Brain microvascular endothelial cell (primary cell): ENCODE results near the gene GALNT9.

ENCODE experiments used
- DNase-seq: peaks from one replicate; pipeline ENCODE4 v3.0.0-alpha.2; 2020
- H3K27ac ChIP-seq: fragments of 250-450 bp; sonication (Bioruptor Pico); 2 replicates; pipeline ENCODE4 v1.5.1; 2020; ENCODE audit warnings: mild to moderate bottlenecking, moderate library complexity
- H3K27me3 ChIP-seq: fragments of 250-450 bp; sonication (Bioruptor Pico); replicated peaks from 2 replicates; pipeline ENCODE4 v1.5.1; 2020; ENCODE audit warnings: mild to moderate bottlenecking
- H3K36me3 ChIP-seq: fragments of 250-450 bp; sonication (Bioruptor Pico); replicated peaks from 2 replicates; pipeline ENCODE4 v1.5.1; 2020; ENCODE audit warnings: mild to moderate bottlenecking
- H3K4me3 ChIP-seq: 2 replicates; pipeline ENCODE4 v1.5.1; 2011; ENCODE audit warnings: low read depth, mild to moderate bottlenecking, control low read depth, low read length, moderate library complexity
- in situ Hi-C: cut with HindIII; loops from 2 replicates; pipeline ENCODE4 v1.10.0; 2017; ENCODE audit warnings: low sequenced_read_pairs, low pct_ligation_motif_present
- TF ChIP-seq, protein P1 (sequence below): IDR thresholded peaks from 2 replicates; pipeline ENCODE4 v1.5.1; 2011; ENCODE audit warnings: low read depth, mild to moderate bottlenecking, moderate library complexity, low read length, control low read depth, inconsistent platforms; ENCODE audit errors: missing control alignments

The GALNT9 gene

DNA sequence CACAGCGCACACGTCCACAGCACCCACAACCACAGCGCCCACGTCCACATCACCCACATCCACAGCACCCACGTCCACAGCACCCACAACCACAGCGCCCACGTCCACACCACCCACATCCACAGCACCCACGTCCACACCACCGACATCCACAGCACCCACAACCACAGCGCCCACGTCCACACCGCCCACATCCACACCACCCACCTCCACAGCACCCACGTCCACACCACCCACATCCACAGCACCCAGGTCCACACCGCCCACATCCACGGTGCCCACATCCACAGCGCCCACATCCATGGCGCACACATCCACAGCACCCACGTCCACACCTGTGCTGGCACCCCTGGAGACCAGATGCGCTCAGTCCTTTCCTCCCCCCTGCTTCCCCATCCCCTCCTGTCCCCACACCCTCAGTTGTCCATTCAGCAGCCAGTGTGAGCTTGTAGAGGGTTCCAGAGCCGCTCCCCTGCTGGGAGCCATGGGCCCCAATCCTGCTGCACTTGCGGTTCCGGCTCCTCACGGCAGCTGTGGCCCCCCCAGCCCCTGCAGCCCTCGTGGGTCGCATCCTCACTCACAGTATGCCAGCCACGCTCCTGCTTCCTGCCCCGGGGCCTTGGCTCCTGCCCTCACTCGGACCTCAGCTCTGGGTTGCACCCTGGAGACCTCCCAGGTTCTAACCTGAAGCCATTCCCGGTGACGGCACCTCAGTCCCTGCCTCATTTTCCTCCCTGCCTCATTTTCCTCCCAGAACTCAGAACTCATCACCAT, 37.8 kb downstream of the GALNT9 start:
- TF ChIP-seq, protein P1, sequence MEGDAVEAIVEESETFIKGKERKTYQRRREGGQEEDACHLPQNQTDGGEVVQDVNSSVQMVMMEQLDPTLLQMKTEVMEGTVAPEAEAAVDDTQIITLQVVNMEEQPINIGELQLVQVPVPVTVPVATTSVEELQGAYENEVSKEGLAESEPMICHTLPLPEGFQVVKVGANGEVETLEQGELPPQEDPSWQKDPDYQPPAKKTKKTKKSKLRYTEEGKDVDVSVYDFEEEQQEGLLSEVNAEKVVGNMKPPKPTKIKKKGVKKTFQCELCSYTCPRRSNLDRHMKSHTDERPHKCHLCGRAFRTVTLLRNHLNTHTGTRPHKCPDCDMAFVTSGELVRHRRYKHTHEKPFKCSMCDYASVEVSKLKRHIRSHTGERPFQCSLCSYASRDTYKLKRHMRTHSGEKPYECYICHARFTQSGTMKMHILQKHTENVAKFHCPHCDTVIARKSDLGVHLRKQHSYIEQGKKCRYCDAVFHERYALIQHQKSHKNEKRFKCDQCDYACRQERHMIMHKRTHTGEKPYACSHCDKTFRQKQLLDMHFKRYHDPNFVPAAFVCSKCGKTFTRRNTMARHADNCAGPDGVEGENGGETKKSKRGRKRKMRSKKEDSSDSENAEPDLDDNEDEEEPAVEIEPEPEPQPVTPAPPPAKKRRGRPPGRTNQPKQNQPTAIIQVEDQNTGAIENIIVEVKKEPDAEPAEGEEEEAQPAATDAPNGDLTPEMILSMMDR: no peak
- H3K27ac ChIP-seq: no peak overlapping the region
- H3K36me3 ChIP-seq: no peaks in the 10 kb centered on the region
- in situ Hi-C loops: no loop called here
- no peak overlapping the region for H3K4me3 ChIP-seq
- peaks cover 4% of the 10 kb centered on the region for H3K27me3 ChIP-seq
- DNase-seq: no peak

DNA sequence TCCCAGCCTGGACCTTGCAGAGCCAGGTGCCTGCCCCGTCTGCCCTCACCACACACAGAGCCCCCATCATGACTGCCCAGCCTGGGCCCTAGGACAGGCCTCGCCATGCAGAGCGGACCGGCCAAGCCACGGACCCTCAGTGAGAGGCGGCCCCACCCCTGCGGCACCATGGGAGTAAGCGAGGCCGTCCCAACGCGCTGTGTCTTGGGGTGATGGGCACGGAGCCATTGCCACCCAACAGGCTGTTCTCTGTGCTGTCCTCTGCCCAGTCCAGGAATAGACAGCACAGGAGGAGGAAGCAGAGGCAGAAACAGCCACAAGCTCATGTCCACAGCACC, 39.2 kb downstream of the GALNT9 start:
- DNase-seq: no peak
- Histone ChIP-seq H3K4me3 (no peak overlapping the region), H3K27me3 (peaks cover 11% of the 10 kb centered on the region), H3K27ac (no peak overlapping the region), H3K36me3 (no peaks in the 10 kb centered on the region)
- TF ChIP-seq, protein P1: no peak
- in situ Hi-C loops: no loop called here

DNA sequence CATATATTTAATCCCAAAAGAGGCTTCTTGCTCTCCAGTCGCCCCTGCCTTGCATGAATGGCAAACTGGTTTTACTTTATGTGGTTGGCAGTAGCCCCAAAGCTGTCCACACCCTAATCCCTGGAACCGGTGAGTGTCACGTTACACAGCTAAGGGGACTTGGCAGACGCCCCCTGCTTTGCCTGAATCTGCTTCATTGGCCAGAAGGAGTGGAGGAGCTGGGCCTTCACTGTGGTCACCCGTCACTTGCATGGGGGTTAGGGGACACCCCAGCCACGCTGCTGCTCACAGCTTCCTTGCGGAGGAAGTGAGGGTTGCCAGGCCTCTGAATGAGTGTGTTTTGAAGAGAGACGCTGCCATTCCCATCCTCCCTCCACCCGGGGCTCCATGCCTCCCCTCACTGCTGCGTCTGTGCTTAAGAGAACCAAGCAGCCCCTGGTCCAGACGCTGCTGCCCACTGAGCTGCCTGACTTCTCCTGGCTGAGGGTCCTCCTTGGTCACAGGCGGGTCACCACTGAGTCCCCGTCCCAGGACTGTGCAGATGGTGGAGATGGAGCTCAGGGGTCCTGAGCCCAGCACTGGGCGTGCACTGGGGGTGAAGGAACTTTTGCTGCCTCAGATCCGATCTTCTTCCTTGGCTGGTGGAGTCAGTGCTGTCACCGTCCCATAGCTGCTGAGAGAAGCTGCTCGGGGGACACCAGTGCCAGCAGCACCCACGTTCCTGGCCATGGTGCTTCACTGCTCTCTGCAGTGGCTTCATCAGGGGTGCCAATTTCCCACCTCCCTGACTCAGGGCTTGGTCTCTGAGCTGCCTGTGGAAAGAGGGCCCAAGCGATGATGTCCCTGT, 39.8 kb downstream of the GALNT9 start:
- peaks cover 11% of the 10 kb centered on the region for H3K27me3 ChIP-seq
- no peaks in the 10 kb centered on the region for H3K36me3 ChIP-seq
- in situ Hi-C loops: no loop called here
- no peak overlapping the region for H3K4me3 ChIP-seq
- H3K27ac ChIP-seq: no peak overlapping the region
- TF ChIP-seq, protein P1: no peak
- DNase-seq: no peak

DNA sequence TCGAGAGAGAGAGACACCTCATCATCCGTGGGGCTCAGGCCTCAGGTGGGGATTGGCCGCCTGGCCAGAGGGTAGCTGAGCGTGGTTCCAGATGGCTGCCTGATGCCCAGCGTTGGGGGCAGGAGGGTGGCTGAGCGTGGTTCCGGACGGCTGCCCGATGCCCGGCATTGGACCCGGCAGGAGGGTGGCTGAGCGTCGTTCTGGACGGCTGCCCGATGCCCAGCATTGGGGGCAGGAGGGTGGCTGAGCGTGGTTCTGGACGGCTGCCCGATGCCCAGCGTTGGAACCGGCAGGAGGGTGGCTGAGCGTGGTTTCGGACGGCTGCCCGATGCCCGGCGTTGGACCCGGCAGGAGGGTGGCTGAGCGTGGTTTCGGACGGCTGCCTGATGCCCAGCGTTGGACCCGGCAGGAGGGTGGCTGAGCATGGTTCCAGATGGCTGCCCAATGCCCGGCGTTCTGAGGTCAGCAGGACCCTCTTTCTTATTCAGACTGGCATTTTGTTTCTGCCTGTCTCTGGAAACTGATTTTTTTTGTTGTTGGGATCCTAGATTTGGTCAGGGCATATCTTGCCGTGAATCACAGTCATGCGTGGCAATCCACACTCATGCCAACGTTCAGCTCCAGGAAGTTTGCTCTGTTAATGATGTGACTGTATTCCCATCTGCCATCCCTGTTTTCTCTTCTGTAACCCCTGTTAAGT, 40.7 kb downstream of the GALNT9 start:
- H3K27ac ChIP-seq: no peak overlapping the region
- H3K4me3 ChIP-seq: no peak overlapping the region
- DNase-seq: no peak
- in situ Hi-C loops: no loop called here
- H3K27me3 ChIP-seq: peaks cover 12% of the 10 kb centered on the region
- TF ChIP-seq, protein P1: no peak
- H3K36me3 ChIP-seq: no peaks in the 10 kb centered on the region

DNA sequence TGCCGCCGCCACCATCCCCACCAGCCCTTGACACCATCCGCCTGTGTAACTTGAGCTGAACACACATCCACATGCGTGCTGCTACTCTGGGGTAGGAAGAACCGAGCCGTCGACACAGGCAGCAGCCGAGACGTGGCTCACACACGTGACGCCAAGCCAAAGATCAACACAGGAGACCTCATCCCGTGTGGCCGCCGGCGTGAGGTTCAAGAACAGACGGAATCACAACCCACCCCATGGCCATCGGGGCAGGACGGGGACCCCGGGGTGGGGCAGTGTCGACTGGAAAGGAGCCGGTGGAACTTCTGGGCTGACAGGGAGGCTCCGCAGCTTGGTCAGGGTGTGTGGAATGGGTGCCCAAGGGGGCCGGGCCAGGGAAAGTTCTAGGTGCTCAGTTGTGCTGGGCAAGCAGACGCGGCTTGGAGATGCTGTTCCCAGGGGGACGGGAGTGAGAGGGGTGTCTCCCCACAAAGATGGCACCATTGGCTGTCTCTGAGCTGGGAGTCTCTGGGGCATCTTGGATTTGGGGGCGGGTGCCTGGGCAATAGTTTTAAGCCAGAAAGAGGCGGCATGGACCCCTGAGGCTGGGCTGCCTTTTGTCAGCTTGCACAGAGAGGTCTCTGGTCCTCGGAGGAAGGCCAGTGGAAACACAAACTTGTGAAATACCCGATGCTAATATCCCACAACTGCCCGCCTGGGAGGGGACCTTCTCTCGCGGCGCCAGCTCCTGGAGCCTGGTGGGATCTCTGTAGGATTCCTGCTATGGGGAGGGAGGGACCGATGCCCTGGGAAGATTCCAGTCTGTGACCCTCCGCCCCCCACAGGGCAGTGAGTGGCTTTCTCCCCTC, 41.8 kb downstream of the GALNT9 start:
- Histone ChIP-seq H3K4me3 (no peak overlapping the region), H3K27me3 (peaks cover 18% of the 10 kb centered on the region), H3K27ac (no peak overlapping the region), H3K36me3 (no peaks in the 10 kb centered on the region)
- TF ChIP-seq, protein P1: no peak
- DNase-seq: no peak
- in situ Hi-C loops: no loop called here
